HG02642 (cell line): Measurements from ENCODE around the gene SPATA46.
"Not testable (repeated sequence)": the region's sequence is repeated elsewhere in the genome, so short reads cannot be mapped to it uniquely, and the experiment has no call there.

ENCODE experiments used
- ATAC-seq: cut with Tn5 transposase; IDR thresholded peaks from one replicate; pipeline ENCODE4 v1.9.1; 2021; ENCODE audit warnings: mild to moderate bottlenecking; ENCODE audit not compliant: unreplicated experiment, poor library complexity

Gene SPATA46

DNA sequence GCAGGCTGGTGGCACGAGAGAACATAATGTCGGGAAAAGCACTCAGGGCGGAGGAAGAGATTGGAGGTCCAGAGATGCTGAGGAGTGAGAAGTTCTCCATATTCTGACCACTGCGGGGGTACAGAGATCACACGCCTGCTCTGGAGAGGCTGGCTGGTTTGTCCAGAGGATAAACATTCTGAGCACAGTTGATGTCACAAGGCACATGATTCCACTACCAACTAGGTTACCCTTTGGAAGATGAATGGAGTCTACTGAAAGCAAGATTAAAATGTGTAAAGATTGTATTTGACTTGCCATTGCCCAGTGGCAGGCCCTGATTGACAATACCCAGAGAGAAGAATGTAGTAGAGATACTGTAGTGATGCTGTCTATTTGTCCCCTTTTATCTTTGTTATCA, at the start of gene SPATA46:
SPATA46 (minus strand) TSS at position 164 of the 400 bp plus-strand sequence; CDS start at position 100, 64 bp downstream.
- ATAC-seq, result no peak

DNA sequence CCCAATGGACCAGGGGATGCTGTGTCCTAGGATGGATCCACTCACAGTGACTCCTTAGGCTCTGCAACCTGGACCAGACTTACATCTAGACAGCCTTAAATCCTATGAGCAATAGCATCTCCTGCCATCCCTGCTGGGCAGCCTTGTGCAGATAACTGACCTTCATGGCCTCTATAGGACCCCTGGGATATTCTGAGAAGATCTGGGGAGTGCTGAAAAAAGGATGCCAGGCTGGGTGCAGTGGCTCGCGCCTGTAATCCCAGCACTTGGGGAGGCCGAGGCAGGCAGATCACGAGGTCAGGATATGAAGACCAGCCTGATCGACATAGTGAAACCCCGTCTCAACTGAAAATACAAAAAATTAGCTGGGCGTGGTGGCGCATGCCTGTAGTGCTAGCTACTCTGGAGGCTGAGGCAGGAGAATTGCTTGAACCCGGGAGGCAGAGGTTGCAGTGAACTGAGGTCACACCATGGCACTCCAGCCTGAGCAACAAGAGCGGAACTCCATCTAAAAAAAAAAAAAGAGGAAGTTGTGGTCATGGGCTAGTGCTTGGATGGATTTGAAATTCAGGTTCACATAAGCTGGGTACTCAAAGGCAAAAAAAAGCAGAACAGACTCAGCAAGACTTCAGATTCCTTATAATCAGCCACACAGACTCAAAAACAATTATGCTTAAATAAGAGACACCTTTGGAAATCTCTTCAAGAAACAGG, 46.2 kb upstream of the SPATA46 start:
- no peak for ATAC-seq

DNA sequence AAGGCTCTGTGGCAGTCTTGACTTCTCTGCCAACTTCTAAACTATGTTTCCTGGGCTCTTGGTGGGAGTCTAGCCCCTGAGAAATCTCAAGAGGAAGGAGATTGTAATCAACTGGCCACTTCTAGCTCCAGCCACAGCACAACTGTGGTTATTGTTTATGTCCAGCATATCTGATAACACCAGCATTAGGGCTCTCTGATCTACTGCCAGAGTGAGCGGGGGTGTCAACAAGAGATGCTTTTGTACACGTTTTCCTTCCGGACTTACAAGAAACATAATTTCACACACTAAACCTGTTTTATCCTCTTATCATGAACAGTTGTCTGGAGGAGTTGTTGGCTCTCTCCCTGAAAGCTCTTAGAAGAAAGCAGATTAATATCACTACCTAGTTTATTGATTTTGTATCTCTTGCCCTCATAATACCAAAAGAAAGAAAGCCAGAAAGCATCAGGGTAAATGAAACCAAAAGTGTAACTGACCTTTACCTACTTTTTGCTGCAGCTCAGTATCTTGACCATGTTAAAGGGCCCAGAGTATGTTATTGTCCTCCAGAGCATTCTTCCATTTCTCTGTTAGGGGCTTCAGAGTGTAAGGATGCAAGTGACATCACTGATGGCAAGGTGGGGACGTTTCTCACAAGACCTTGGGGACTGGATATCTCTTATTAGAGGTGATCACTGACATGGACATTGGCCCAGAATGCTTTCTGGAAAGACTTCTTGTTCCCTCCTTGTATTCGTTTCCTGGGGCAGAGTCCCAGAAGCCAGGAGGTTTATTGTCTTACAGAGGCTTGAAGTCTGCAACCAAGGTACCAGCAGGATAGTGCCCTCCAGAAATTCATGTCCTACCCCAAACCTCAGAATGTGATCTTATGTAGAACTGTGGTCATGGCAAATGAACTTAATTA, 44.9 kb upstream of the SPATA46 start:
- no peak for ATAC-seq

- ATAC-seq, result no peak
Observed at GRCh38 chr1:162420120-162420519, 43.5 kb upstream of the SPATA46 start.

- not testable (repeated sequence) for ATAC-seq
Observed at GRCh38 chr1:162419450-162419931, 42.8 kb upstream of the SPATA46 start.

DNA sequence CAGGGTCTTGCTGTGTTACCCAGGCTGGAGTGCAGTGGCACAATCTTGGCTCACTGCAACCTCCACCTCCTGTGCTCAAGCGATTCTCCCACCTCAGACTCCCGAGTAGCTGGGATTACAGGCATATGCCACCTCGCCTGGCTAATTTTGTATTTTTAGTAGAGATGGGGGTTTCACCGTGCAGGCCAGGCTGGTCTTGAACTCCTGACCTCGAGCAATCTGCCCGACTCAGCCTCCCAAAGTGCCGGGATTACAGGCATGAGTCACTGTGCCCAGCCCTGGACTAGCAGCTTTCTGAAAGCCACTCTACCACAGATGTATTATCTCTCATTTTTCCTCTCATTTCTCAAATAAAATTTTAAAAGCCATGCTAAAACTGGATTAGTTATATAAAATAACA, 41.9 kb upstream of the SPATA46 start:
- ATAC-seq, result not testable (repeated sequence)

DNA sequence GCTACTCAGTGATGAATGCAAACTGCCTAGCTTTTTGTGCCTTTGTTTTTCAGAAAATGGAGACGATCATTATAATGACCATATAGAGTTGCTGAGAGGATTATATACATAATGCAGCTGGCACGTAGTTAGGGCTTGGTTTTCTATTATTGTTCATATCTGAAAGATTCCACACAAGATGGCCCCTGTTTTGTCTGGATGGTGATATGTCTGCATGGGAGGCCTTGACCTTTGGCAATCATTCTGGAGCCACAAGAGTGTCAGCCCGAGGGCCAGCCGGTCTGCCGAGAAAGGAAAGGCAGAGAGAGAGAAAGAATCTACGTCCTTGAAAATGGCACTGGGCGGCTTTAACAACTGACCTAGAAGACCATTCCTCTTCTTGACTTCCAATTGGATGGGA, 41.0 kb upstream of the SPATA46 start:
- no peak for ATAC-seq

GRCh38 chr1:162416909-162417308, 40.3 kb upstream of the SPATA46 start:
- no peak for ATAC-seq

- ATAC-seq, result no peak
Observed at GRCh38 chr1:162416215-162416614, 39.6 kb upstream of the SPATA46 start.

GRCh38 chr1:162412002-162412401, 35.3 kb upstream of the SPATA46 start, which contains the start of gene SH2D1B:
Gene SH2D1B, minus strand, starts transcription at chr1:162412136. Its CDS starts 120 bp downstream, at chr1:162412016.
- no peak for ATAC-seq

DNA sequence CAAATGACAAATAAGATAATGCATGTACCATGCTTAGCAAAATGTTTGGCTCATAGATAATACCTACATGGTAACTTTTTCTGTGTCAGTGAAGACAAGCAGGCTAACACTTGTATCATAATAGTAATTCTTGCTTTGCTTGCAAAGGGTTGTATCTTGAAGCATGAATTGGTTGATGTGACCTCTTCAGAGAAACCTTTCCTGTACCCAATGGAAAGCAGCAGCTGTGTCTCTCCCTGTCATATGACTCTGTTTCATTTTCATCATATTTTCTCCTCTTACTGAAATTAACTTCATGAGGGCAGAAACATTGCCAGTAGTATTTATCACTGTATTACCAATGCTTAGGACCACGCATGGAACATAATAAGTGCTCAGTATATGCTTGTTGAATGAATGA, 30.9 kb upstream of the SPATA46 start:
- no peak for ATAC-seq

GRCh38 chr1:162406811-162407210, 30.2 kb upstream of the SPATA46 start:
- ATAC-seq, result no peak

DNA sequence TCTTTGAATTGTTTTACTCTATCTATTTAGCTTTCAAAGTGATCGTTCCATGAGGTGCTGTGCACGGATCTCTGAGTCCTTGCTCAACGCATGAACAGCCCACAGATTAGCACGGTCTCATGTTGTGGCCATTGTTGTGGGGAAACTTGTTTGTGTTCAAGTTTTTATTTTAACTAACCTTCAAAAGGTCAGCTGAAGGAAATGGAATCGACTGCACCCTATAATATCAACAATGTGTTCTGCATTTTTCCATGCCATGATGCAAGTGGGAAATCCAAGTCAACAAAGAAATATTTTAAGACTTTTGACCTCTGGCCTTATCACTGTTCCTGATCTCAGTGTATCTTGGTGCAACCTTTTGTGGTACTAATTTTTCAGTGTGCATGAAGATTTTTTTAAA, 29.1 kb upstream of the SPATA46 start:
- no peak for ATAC-seq

DNA sequence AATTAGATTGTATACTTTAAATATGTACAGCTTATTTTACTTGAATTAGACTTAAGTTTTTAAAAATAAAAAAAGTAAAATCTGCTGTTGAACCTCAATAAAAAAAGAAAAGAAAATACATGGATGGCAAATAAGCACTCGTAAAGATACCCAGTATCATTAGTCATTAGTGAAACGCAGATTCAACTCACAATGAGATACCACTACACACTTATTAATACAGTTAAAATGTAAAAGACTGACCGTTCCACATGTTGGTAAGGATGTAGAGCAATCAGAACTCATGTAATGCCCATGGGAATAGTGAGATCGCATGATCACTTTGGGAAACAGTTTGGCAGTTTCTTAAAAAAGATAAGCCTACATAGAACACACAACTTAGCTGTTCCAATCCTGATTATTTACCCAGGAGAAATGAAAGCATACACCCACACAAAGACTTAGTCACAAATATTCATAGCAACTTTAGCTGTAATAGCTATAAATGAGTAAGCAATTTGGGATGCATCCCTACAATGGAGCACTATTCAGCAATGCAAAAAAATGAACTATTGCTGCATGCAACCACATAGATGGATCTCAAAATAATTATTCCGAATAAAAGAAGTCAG, 28.0 kb upstream of the SPATA46 start:
- ATAC-seq, result no peak

- ATAC-seq, result no peak
Observed at GRCh38 chr1:162400790-162401355, 24.2 kb upstream of the SPATA46 start.

DNA sequence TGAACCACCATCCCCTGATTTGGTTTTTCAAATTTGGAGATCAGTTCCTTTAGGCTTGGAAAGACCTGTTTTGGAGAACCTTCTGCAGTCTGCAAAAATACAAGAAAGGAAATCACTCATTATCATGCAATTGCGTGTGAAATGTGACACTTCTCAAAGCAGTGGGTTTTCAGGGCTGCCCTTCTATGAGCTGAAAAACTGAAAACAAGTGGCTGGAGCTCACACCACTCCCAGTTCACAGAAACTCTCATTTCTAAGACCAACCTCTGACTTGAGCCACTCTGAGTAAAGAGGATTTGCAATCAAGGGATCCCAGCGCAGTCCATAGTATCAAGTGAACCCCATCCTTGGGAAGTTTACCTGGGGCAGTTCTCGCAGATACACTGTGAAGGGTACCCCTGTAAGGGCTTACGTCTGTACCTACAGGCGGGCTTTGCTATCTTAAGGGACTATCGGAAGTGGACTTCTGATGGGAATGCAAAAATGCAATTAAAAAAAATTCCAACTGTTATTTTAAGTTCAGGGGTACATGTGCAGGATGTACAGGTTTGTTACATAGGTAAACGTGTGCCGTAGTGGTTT, 22.4 kb upstream of the SPATA46 start:
- no peak for ATAC-seq

- ATAC-seq, result no peak
Observed at GRCh38 chr1:162397943-162398560, 21.4 kb upstream of the SPATA46 start.

DNA sequence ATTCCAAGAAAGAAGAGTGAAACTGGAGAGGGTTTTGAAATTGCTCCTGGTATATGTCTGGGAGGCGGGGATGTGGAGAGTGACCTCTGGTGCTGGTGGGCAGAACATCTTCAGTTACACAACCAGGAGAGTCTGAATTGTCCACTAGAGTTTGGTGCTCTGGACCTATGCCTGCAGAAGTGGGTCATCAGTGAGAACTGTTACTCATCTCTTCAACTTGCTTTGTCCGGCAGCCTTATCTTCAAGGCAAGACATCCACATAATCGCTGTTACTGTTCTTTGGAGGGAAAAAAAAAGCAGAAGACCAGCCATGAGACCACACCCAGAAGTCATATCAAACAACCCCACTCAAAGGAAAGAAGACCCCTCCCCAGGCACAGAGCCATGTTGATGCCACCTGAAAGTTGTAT, 20.4 kb upstream of the SPATA46 start:
- ATAC-seq, result no peak

GRCh38 chr1:162396201-162396906, 19.7 kb upstream of the SPATA46 start:
- ATAC-seq, result no peak
